HepG2 (cell line): ENCODE data around the gene IGFBP6. TPM values are rescaled to one million over a fixed set of nuclear protein-coding genes. Genes with fewer than 3 reads are reported as not detected.

ENCODE experiments used
- ARHGAP35 ChIP-seq: sonication (generic); formaldehyde crosslinking; IDR thresholded peaks from 2 replicates; pipeline ENCODE4 v1.9.0; 2022; ENCODE audit warnings: mild to moderate bottlenecking, inconsistent platforms, moderate library complexity, missing genetic modification reagents, borderline replicate concordance
- ARNT ChIP-seq: fragments of 450-650 bp; IDR thresholded peaks from 2 replicates; pipeline ENCODE4 v1.6.1; 2017
- EP300 ChIP-seq, 3 experiments: sonication (generic) in 1 of 3; formaldehyde crosslinking in 1 of 3; IDR thresholded peaks; 2 replicates each; pipeline versions ENCODE4 v1.5.1 to v1.6.1; 2011 to 2020; ENCODE audit warnings: low read depth in 2 of 3, low read length in 2 of 3, borderline replicate concordance in 1 of 3, improper control_type of control experiment in 1 of 3, mild to moderate bottlenecking in 1 of 3, missing genetic modification reagents in 1 of 3, moderate library complexity in 1 of 3
- FOXA3 ChIP-seq: IDR thresholded peaks from 2 replicates; pipeline ENCODE4 v1.6.1; 2016; ENCODE audit warnings: missing genetic modification reagents, missing compliant biosample characterization
- JDP2 ChIP-seq: sonication (generic); formaldehyde crosslinking; IDR thresholded peaks from 2 replicates; pipeline ENCODE4 v1.8.1; 2022; ENCODE audit warnings: missing genetic modification reagents, borderline replicate concordance
- MYNN ChIP-seq: sonication (generic); formaldehyde crosslinking; IDR thresholded peaks from 2 replicates; pipeline ENCODE4 v1.4.0; 2020; ENCODE audit warnings: mild to moderate bottlenecking, low read depth, missing genetic modification reagents
- POLR2AphosphoS5 ChIP-seq: IDR thresholded peaks from 2 replicates; pipeline ENCODE4 v1.6.1; 2012; ENCODE audit warnings: low read depth, low read length
- SNRNP70 ChIP-seq: fragments of 200-400 bp; formaldehyde crosslinking; IDR thresholded peaks from 2 replicates; pipeline ENCODE4 v1.6.1; 2017; ENCODE audit warnings: mild to moderate bottlenecking, low read depth, low read length, moderate library complexity
- TIGD3 ChIP-seq: sonication (generic); formaldehyde crosslinking; IDR thresholded peaks from 2 replicates; pipeline ENCODE4 v1.5.1; 2020; ENCODE audit warnings: mild to moderate bottlenecking, missing genetic modification reagents, borderline replicate concordance
- ZBTB49 ChIP-seq: sonication (generic); formaldehyde crosslinking; IDR thresholded peaks from 2 replicates; pipeline ENCODE4 v1.4.0; 2020; ENCODE audit warnings: missing genetic modification reagents, borderline replicate concordance
- ZFP36 ChIP-seq: fragments of 150-350 bp; IDR thresholded peaks from 2 replicates; pipeline ENCODE4 v1.6.1; 2018; ENCODE audit warnings: borderline replicate concordance, low read length, low read depth; ENCODE audit not compliant: partially characterized antibody
- ZNF142 ChIP-seq: sonication (generic); formaldehyde crosslinking; IDR thresholded peaks from 2 replicates; pipeline ENCODE4 v1.4.0; 2020; ENCODE audit warnings: missing genetic modification reagents
- ZNF160 ChIP-seq: sonication (generic); formaldehyde crosslinking; IDR thresholded peaks from 2 replicates; pipeline ENCODE4 v1.8.0; 2022; ENCODE audit warnings: mild to moderate bottlenecking, inconsistent platforms, missing genetic modification reagents
- ZNF343 ChIP-seq: sonication (generic); formaldehyde crosslinking; IDR thresholded peaks from 2 replicates; pipeline ENCODE4 v1.4.0; 2020; ENCODE audit warnings: mild to moderate bottlenecking, missing genetic modification reagents
- ZNF550 ChIP-seq: sonication (generic); formaldehyde crosslinking; IDR thresholded peaks from 2 replicates; pipeline ENCODE4 v1.4.0; 2020; ENCODE audit warnings: mild to moderate bottlenecking, missing genetic modification reagents, borderline replicate concordance
- ZSCAN30 ChIP-seq: sonication (generic); formaldehyde crosslinking; IDR thresholded peaks from 2 replicates; pipeline ENCODE4 v1.5.0; 2020; ENCODE audit warnings: mild to moderate bottlenecking, missing genetic modification reagents
- polyA plus RNA-seq, 8 experiments: library from polyadenylated mRNA; depleted of rRNA in 3 of 8; stranded (reverse) in 7 of 8; unstranded in 1 of 8; fragments of >200 nt; fragmentation: Illumina TruSeq in 4 of 8; extraction: Trizol in 4 of 8; gene quantifications; 2 replicates each; pipeline versions ENCODE4 v1.2.1 to v1.2.3, GENCODE V29; 2011 to 2016; ENCODE audit warnings: low read depth in 4 of 8, missing spikeins in 1 of 8, mixed read lengths in 1 of 8; ENCODE audit not compliant: insufficient read depth in 1 of 8
- total RNA-seq, 5 experiments: library from RNA; depleted of rRNA; stranded (reverse); fragments of >200 nt; fragmentation: Illumina TruSeq; extraction: Trizol; gene quantifications; 2 replicates each; pipeline ENCODE4 v1.2.3, GENCODE V29; 2016; ENCODE audit warnings: low read depth in 1 of 5
- TF ChIP-seq, protein P1 (sequence below): sonication (generic); formaldehyde crosslinking; IDR thresholded peaks from 2 replicates; pipeline ENCODE4 v1.4.0; 2020; ENCODE audit warnings: mild to moderate bottlenecking, missing genetic modification reagents
- TF ChIP-seq, protein P2 (sequence below): sonication (generic); formaldehyde crosslinking; IDR thresholded peaks from 2 replicates; pipeline ENCODE4 v1.8.1; 2023; ENCODE audit warnings: missing genetic modification reagents, inconsistent platforms, borderline replicate concordance

Gene IGFBP6
- total and polyA plus RNA-seq, 2 of the 13 experiments (the other 11 are each of a cell fraction or from before 2014, with no cell fraction given): 3.9 to 25.2 TPM

DNA sequence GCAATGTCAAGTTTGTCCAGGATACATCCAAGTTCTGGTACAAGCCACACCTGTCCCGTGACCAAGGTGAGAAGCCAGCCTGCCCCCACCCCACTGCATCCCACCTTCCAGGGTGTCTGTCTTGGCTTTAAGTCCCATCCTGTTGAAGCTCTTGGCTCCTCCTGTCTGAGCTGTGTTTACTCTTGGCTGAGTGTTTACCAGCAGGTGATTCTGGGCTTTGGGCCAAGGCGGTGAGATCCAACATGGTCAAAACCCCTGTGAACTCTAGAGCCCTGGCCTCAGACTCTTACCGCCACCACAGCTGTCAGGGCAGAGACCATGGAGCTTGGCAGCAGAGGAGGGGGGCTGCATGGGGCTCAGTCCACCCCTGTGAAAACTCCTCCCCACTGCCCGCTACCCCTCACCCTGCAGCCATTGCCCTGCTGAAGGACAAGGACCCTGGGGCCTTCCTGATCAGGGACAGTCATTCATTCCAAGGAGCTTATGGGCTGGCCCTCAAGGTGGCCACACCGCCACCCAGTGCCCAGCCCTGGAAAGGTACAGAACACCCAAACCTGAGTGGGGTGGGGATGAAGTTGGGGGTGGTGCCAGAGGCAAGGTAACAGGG lies 36.0 kb upstream of the IGFBP6 start (continued):
- peak; percentile 93 for TF ChIP-seq FOXA3 (CRISPR knock-in tag)
- peak in 1 of 2 experiments; percentile 80; a peak in 2 of 4 replicates for TF ChIP-seq EP300 (IDR thresholded peaks at IDR 0.05; ENCODE audit: low read depth in 2 of 2, low read length in 2 of 2)
- TF ChIP-seq EP300 (CRISPR knock-in tag; IDR thresholded peaks at IDR 0.05; ENCODE audit: borderline replicate concordance): peak; percentile 69
- TF ChIP-seq ARNT: no peak
- TF ChIP-seq ZNF550 (CRISPR knock-in tag): no peak
- TF ChIP-seq SNRNP70: no peak
- TF ChIP-seq ZNF160 (CRISPR knock-in tag): no peak
- TF ChIP-seq ZSCAN30 (CRISPR knock-in tag): no peak
- TF ChIP-seq ZFP36: no peak
- TF ChIP-seq ZNF343 (CRISPR knock-in tag): no peak
- no peak; the same call in 1 of the 2 replicates for TF ChIP-seq POLR2AphosphoS5
- no peak for TF ChIP-seq ZNF142 (CRISPR knock-in tag)
- no peak for TF ChIP-seq ARHGAP35 (CRISPR knock-in tag)
- TF ChIP-seq ZBTB49 (CRISPR knock-in tag): no peak
- no peak for TF ChIP-seq JDP2 (CRISPR knock-in tag)
- TF ChIP-seq TIGD3 (CRISPR knock-in tag): no peak
- TF ChIP-seq, protein P1, sequence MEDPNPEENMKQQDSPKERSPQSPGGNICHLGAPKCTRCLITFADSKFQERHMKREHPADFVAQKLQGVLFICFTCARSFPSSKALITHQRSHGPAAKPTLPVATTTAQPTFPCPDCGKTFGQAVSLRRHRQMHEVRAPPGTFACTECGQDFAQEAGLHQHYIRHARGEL (CRISPR knock-in tag): no peak
- no peak for TF ChIP-seq MYNN (CRISPR knock-in tag)
- TF ChIP-seq, protein P2, sequence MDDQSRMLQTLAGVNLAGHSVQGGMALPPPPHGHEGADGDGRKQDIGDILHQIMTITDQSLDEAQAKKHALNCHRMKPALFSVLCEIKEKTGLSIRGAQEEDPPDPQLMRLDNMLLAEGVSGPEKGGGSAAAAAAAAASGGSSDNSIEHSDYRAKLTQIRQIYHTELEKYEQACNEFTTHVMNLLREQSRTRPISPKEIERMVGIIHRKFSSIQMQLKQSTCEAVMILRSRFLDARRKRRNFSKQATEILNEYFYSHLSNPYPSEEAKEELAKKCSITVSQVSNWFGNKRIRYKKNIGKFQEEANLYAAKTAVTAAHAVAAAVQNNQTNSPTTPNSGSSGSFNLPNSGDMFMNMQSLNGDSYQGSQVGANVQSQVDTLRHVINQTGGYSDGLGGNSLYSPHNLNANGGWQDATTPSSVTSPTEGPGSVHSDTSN (CRISPR knock-in tag): no peak
